Central memory CD8-positive, alpha-beta T cell (primary cell): ENCODE data around the gene CYP26C1.

Experiments used
- ATAC-seq: fragments of 150-1000 bp; cut with Tn5 transposase; replicated peaks from 2 replicates; pipeline ENCODE4 v1.10.0; 2022; ENCODE audit warnings: mild to moderate bottlenecking, moderate FRiP score, moderate number of reproducible peaks; ENCODE audit not compliant: poor library complexity, severe bottlenecking; ENCODE audit errors: extremely low read depth
- DNase-seq, 2 donors: peaks; one replicate each; pipeline ENCODE4 v3.0.0; 2021; ENCODE audit warnings: low spot score in 2 of 2
- H3K27ac Mint-ChIP-seq: one replicate; pipeline ENCODE4 v1.8.0; 2022; ENCODE audit warnings: low read depth, mild to moderate bottlenecking, moderate library complexity, mixed read lengths
- H3K27me3 Mint-ChIP-seq: one replicate; pipeline ENCODE4 v1.8.0; 2022; ENCODE audit warnings: mixed read lengths
- H3K36me3 Mint-ChIP-seq: one replicate; pipeline ENCODE4 v1.8.0; 2022; ENCODE audit warnings: mild to moderate bottlenecking, moderate library complexity, mixed read lengths; ENCODE audit not compliant: insufficient read depth
- H3K4me1 Mint-ChIP-seq: one replicate; pipeline ENCODE4 v1.8.0; 2022; ENCODE audit warnings: mixed read lengths
- H3K4me3 Mint-ChIP-seq: one replicate; pipeline ENCODE4 v1.8.0; 2022; ENCODE audit warnings: mild to moderate bottlenecking, moderate library complexity, mixed read lengths
- H3K9me3 Mint-ChIP-seq: one replicate; pipeline ENCODE4 v1.8.0; 2022; ENCODE audit warnings: mixed read lengths

Gene CYP26C1

DNA sequence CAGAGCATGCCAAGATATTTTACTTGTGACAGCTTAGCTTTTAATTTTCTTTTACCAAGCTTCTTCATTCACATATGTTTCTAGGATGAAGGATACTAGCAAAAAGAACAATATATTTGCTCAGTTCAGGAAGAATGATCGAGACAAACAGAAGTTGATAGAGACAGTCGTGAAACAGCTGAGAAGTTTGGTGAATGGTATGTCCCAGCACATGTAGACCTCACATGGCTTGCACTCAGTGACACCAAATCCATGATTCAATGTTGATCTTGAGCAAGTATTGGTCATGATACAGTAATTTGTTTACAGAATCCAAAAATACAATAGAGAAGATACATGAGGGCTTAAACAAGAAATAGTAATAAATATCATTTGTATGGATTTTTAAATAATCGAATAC is 2.5 kb upstream of the CYP26C1 start:
- H3K27ac Mint-ChIP-seq: no peak overlapping the region

DNA sequence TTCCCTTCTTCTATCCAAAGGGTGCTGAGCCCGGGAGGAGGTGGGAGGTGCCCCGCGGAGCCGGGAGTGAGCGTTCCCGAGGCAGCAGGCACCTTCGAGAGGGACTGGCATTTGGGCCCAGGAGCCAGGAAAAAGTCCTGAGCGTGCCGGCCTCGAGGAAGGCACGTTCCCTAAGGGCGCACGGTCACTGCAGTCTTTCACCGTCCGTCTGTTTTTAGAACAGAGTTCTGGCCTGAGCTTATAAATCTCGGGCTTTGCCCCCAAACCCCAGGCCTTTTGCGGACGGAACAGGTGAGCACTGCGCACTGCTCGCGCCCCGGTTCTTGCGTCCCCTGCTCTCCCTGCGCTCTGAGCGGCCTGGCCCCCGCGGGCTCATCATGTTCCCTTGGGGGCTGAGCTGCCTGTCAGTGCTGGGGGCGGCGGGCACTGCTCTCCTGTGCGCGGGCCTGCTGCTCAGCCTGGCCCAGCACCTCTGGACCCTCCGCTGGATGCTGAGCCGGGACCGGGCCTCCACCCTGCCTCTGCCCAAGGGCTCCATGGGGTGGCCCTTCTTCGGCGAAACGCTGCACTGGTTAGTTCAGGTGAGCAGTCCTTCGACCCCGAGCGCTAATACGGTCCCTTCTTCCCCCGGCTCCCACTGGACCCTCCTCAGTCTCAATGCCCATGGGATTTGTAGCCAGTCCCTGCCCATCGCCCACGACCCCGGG is 442 bp downstream of the CYP26C1 start:
- Mint-ChIP-seq H3K9me3 (no peaks in the 10 kb centered on the region), H3K27ac (no peak overlapping the region), H3K4me3 (peak overlapping the region; percentile 54), H3K27me3 (peaks cover 15% of the 10 kb centered on the region), H3K4me1 (peaks cover 12% of the 10 kb centered on the region), H3K36me3 (peaks cover 8% of the 10 kb centered on the region)
- ATAC-seq: no peak
- DNase-seq: no peak

More for the DNA sequence above, 2.5 kb upstream of the CYP26C1 start:
- H3K27me3 Mint-ChIP-seq: no peaks in the 10 kb centered on the region
- H3K4me1 Mint-ChIP-seq: peaks cover 12% of the 10 kb centered on the region
- H3K4me3 Mint-ChIP-seq: no peak overlapping the region
- H3K9me3 Mint-ChIP-seq: no peaks in the 10 kb centered on the region
- DNase-seq (no peak), ATAC-seq (no peak)
- H3K36me3 Mint-ChIP-seq: peaks cover 6% of the 10 kb centered on the region

- DNase-seq: no peak
- Mint-ChIP-seq H3K4me3 (peak overlapping the region; percentile 54), H3K9me3 (no peaks in the 10 kb centered on the region), H3K36me3 (peaks cover 8% of the 10 kb centered on the region), H3K4me1 (peaks cover 12% of the 10 kb centered on the region), H3K27ac (no peak overlapping the region), H3K27me3 (peaks cover 20% of the 10 kb centered on the region)
- peak; percentile 26 for ATAC-seq
Measured at GRCh38 chr10:93061594-93062513, 1.3 kb downstream of the CYP26C1 start.

DNA sequence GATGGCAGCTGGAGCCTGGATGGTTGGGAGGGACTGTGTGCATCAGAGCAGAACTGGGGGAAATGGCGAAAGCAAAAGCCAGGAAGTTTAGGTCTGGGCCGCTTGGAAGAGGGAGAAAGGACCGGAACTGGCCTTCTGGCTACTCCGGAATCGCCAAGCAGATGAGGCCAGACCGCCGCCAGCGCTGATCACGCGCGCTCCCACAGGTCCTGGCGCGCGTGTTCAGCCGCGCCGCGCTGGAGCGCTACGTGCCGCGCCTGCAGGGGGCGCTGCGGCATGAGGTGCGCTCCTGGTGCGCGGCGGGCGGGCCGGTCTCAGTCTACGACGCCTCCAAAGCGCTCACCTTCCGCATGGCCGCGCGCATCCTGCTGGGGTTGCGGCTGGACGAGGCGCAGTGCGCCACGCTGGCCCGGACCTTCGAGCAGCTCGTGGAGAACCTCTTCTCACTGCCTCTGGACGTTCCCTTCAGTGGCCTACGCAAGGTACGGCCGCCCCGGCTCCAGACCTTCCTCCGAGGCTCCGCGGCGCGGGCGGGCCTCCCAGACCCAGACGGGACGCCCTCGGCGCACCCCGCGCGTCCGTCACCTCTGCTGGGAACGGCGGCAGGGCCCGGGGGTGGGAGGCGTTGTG is 2.0 kb downstream of the CYP26C1 start:
- Mint-ChIP-seq H3K9me3 (no peaks in the 10 kb centered on the region), H3K27ac (no peak overlapping the region)

DNA sequence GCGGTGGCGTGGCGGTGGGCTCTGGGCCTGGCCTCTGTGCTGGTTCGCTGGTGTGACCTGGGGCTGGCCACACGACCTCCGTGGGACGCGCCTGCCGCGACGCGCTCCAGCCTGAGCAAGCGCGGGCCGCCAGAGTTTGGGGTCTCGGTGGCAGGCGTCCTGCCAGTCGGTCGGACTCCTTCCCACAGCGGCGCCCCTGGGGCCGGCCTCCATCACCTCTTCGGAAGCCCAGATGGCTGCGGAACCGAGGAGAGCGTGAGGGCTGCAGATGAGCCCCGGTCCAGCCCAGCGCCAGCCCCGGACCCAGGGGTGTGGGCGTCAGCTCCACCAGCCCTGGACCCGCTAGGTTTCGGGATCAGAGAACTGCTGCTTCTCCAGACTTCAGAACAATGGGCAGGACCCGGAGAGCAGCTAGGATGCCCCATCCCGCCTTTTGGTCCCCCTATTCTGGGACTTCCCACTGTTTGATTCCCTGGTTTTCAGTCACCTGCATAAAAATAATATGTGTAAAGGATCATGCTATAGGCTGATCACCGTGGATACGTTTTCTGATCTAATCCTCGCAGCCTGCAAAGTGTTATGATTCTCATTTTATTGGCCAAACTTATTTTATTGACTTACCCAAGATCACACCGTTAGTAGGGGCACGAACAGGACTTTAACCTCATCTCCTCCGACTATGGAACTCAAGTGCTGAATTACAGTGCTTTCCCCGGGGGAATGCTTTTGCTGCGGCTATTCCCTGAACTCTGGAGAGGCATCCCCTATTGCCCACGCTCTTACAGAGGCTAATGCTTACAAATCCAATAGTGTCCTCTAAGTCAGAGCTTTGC is 2.8 kb downstream of the CYP26C1 start:
- H3K27me3 Mint-ChIP-seq: peaks cover 35% of the 10 kb centered on the region
- no peak overlapping the region for H3K27ac Mint-ChIP-seq
- DNase-seq: no peak
- no peak for ATAC-seq
- no peak overlapping the region for H3K4me3 Mint-ChIP-seq
- H3K36me3 Mint-ChIP-seq: peaks cover 4% of the 10 kb centered on the region
- no peaks in the 10 kb centered on the region for H3K9me3 Mint-ChIP-seq
- H3K4me1 Mint-ChIP-seq: peaks cover 12% of the 10 kb centered on the region

More for the DNA sequence above, 2.0 kb downstream of the CYP26C1 start:
- peaks cover 12% of the 10 kb centered on the region for H3K4me1 Mint-ChIP-seq
- peaks cover 28% of the 10 kb centered on the region for H3K27me3 Mint-ChIP-seq
- ATAC-seq (peak; percentile 53), DNase-seq (no peak)
- H3K36me3 Mint-ChIP-seq: peaks cover 8% of the 10 kb centered on the region
- peak overlapping the region; percentile 54 for H3K4me3 Mint-ChIP-seq

- Mint-ChIP-seq H3K4me1 (peaks cover 18% of the 10 kb centered on the region), H3K9me3 (no peaks in the 10 kb centered on the region), H3K4me3 (no peak overlapping the region), H3K36me3 (peaks cover 4% of the 10 kb centered on the region), H3K27me3 (peaks cover 43% of the 10 kb centered on the region), H3K27ac (no peak overlapping the region)
- no peak for DNase-seq
- no peak for ATAC-seq
Measured at GRCh38 chr10:93063977-93064660, 3.5 kb downstream of the CYP26C1 start.

- Mint-ChIP-seq H3K27me3 (peaks cover 52% of the 10 kb centered on the region), H3K4me1 (peaks cover 18% of the 10 kb centered on the region), H3K4me3 (no peak overlapping the region), H3K9me3 (no peaks in the 10 kb centered on the region), H3K27ac (no peak overlapping the region), H3K36me3 (peaks cover 4% of the 10 kb centered on the region)
- ATAC-seq: no peak
- no peak for DNase-seq
Measured at GRCh38 chr10:93064874-93065660, 4.5 kb downstream of the CYP26C1 start.

- no peak overlapping the region for H3K4me3 Mint-ChIP-seq
- H3K27ac Mint-ChIP-seq: no peak overlapping the region
- peaks cover 6% of the 10 kb centered on the region for H3K36me3 Mint-ChIP-seq
- H3K4me1 Mint-ChIP-seq: peaks cover 18% of the 10 kb centered on the region
- no peaks in the 10 kb centered on the region for H3K9me3 Mint-ChIP-seq
- peaks cover 61% of the 10 kb centered on the region for H3K27me3 Mint-ChIP-seq
- DNase-seq (no peak), ATAC-seq (no peak)
Measured at GRCh38 chr10:93065675-93066543, 5.3 kb downstream of the CYP26C1 start.

DNA sequence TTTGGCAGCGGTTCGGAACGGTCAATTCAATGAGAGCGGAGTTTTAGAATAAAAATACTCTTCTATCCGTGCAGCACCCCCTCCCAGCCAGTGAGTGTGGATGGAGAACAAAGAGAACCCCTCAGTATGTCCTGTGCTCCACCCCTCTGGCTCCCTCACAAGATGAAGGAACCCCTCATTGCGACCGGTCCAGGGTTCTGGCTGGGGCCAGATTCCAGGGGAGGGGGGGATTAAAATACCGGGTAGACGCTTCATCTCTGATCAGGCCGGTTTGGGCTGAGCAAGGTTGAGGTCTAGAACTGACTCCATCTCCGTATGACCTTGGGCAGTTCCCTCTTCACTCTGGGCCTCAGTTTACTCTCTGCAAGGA is 5.9 kb downstream of the CYP26C1 start:
- Mint-ChIP-seq H3K36me3 (peaks cover 4% of the 10 kb centered on the region), H3K27ac (no peak overlapping the region), H3K4me1 (peaks cover 16% of the 10 kb centered on the region), H3K4me3 (no peak overlapping the region), H3K9me3 (no peaks in the 10 kb centered on the region), H3K27me3 (peaks cover 67% of the 10 kb centered on the region)
- DNase-seq: no peak
- ATAC-seq: no peak

- no peak overlapping the region for H3K27ac Mint-ChIP-seq
- ATAC-seq (no peak), DNase-seq (no peak)
- H3K36me3 Mint-ChIP-seq: peaks cover 4% of the 10 kb centered on the region
- peaks cover 6% of the 10 kb centered on the region for H3K4me1 Mint-ChIP-seq
- no peaks in the 10 kb centered on the region for H3K9me3 Mint-ChIP-seq
- peaks cover 79% of the 10 kb centered on the region for H3K27me3 Mint-ChIP-seq
- H3K4me3 Mint-ChIP-seq: no peak overlapping the region
Measured at GRCh38 chr10:93067443-93068365, 7.1 kb downstream of the CYP26C1 start.
